ENCODE data around the gene PRRC2B. TPM values are rescaled to one million over a fixed set of nuclear protein-coding genes. Genes with fewer than 3 reads are reported as not detected.

The PRRC2B gene
- total and polyA plus RNA-seq, 2 of the 8 experiments (the other 6 are each of a cell fraction or from before 2014, with no cell fraction given), result 37.3 to 249 TPM

DNA sequence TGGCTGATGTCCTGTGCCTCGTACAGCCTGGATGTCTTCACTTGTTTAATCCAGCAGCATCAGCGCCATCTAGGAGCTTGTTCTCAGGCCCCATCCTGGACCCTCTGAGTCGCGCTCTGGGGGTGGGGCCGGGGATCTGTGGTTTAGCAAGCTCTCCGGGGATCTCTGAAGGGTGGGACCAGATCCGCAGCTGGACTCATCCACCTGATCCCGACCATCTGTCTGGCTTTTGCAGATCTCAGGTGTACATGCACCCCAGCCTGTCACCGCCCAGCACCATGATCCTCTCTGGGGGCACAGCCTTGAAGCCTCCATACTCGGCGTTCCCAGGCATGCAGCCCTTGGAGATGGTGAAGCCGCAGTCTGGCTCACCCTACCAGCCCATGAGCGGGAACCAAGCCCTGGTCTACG lies 93.7 kb downstream of the PRRC2B start:
- 93% methylated on average over 14 of the region's 14 CpGs; no CpG with 5 or more reads in 1 of the 2 experiments for WGBS, 2 experiments (ENCODE audit: extremely low coverage in 1 of 2, insufficient coverage in 1 of 2, insufficient read length in 1 of 2, insufficient replicate concordance in 2 of 2, low coverage in 1 of 2, low lambda C conversion rate in 2 of 2, missing lambda C conversion rate in 1 of 2)
- H3K79me2 ChIP-seq (ENCODE audit: control insufficient read depth in 1 of 2, insufficient read depth in 2 of 2, low read length in 2 of 2), result no peaks in the 10 kb centered on the region; a peak in 1 of 4 replicates
- no peaks in the 10 kb centered on the region for H3K9me3 ChIP-seq (ENCODE audit: insufficient read depth in 2 of 2, low read depth in 1 of 2, low read length in 1 of 2)
- POLR2A ChIA-PET (ENCODE audit: partially characterized antibody), result interaction anchor here (1.1 kb wide), 1 partner anchor 12 kb away, joined by 3 read pairs; no protein-coding TSS in a partner anchor
- no peak overlapping the region for H3K56ac ChIP-seq (replicated peaks; ENCODE audit: insufficient read length, low read depth, low read length)
- H2BK20ac ChIP-seq (ENCODE audit: low read length), result no peak overlapping the region
- H3K18ac ChIP-seq (ENCODE audit: extremely low read depth, low read length), result no peak overlapping the region
- FAIRE-seq (no peak), DNase-seq (ENCODE audit: low read depth in 1 of 2, low spot score in 2 of 2) (no peak)
- CTCF ChIA-PET (ENCODE audit: partially characterized antibody), result interaction anchor here (1.0 to 1.5 kb wide), 6 partner anchors 9 to 138 kb away, joined by 3 to 8 read pairs (median 6); no protein-coding TSS in a partner anchor
- no peak overlapping the region for H3K9ac ChIP-seq (replicated peaks in 1 of 4; ENCODE audit: extremely low read depth in 1 of 4, low read depth in 3 of 4, low read length in 3 of 4)
- no peaks in the 10 kb centered on the region; a peak in 1 of 7 replicates for H3K4me1 ChIP-seq (replicated peaks in 1 of 4; ENCODE audit: control insufficient read depth in 3 of 4, insufficient read depth in 4 of 4, low read length in 3 of 4)
- no peak overlapping the region for H2BK12ac ChIP-seq (ENCODE audit: low read depth, low read length)
- no peak overlapping the region for H3K14ac ChIP-seq (ENCODE audit: insufficient read length)
- no peak overlapping the region for H2BK15ac ChIP-seq (ENCODE audit: low read length)
- no peak overlapping the region for H2AK5ac ChIP-seq (ENCODE audit: low read depth, low read length)
- H2BK120ac ChIP-seq (replicated peaks; ENCODE audit: low read depth, low read length), result no peak overlapping the region
- H3K27ac ChIP-seq (ENCODE audit: low read depth, low read length), result no peak overlapping the region
- H3K79me1 ChIP-seq (ENCODE audit: low read depth, low read length), result peaks cover 6% of the 10 kb centered on the region; the same call in 1 of the 2 replicates
- H4K20me1 ChIP-seq (replicated peaks in 1 of 2; ENCODE audit: control insufficient read depth in 1 of 2, insufficient read depth in 2 of 2, low read length in 2 of 2), result peaks cover 18% of the 10 kb centered on the region in 2 experiments
- peaks cover 78 to 100% (median 97%) of the 10 kb centered on the region in 4 experiments for H3K36me3 ChIP-seq (ENCODE audit: control insufficient read depth in 2 of 4, insufficient read depth in 4 of 4, low read length in 3 of 4)
- H4K8ac ChIP-seq (ENCODE audit: extremely low read depth, insufficient read depth, low read length), result no peak overlapping the region
- no peak overlapping the region for H3K4ac ChIP-seq (replicated peaks; ENCODE audit: insufficient read length, low read depth, low read length)
- TF ChIP-seq, protein P1, sequence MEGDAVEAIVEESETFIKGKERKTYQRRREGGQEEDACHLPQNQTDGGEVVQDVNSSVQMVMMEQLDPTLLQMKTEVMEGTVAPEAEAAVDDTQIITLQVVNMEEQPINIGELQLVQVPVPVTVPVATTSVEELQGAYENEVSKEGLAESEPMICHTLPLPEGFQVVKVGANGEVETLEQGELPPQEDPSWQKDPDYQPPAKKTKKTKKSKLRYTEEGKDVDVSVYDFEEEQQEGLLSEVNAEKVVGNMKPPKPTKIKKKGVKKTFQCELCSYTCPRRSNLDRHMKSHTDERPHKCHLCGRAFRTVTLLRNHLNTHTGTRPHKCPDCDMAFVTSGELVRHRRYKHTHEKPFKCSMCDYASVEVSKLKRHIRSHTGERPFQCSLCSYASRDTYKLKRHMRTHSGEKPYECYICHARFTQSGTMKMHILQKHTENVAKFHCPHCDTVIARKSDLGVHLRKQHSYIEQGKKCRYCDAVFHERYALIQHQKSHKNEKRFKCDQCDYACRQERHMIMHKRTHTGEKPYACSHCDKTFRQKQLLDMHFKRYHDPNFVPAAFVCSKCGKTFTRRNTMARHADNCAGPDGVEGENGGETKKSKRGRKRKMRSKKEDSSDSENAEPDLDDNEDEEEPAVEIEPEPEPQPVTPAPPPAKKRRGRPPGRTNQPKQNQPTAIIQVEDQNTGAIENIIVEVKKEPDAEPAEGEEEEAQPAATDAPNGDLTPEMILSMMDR (IDR thresholded peaks at IDR 0.05; ENCODE audit: control extremely low read depth in 1 of 3, insufficient read depth in 1 of 3, low read depth in 1 of 3, low read length in 3 of 3), result peak in 1 of 3 experiments; percentile 1; a peak in 1 of 4 replicates
- TF ChIP-seq CBX8 (IDR thresholded peaks at IDR 0.05; ENCODE audit: borderline replicate concordance, low read depth, low read length), result no peak
- no peak overlapping the region for H3K4me3 ChIP-seq (ENCODE audit: extremely low read depth in 1 of 4, insufficient read depth in 2 of 4, low read depth in 3 of 4, low read length in 4 of 4)
- no peak overlapping the region for H4K5ac ChIP-seq (ENCODE audit: insufficient read length, low read depth, low read length)
- H3K27me3 ChIP-seq (replicated peaks in 1 of 4; ENCODE audit: control insufficient read depth in 3 of 4, extremely low read depth in 1 of 4, insufficient read depth in 3 of 4, low read length in 3 of 4), result no peaks in the 10 kb centered on the region
- no peak overlapping the region for H4K91ac ChIP-seq (replicated peaks; ENCODE audit: insufficient read length, low read length)
- H3K4me2 ChIP-seq (ENCODE audit: insufficient read depth in 1 of 2, low read depth in 2 of 2, low read length in 2 of 2), result no peak overlapping the region
- H2AFZ ChIP-seq (ENCODE audit: low read length), result no peak overlapping the region
- H3K23me2 ChIP-seq (ENCODE audit: low read depth, low read length), result no peaks in the 10 kb centered on the region
- no peak overlapping the region for H3K23ac ChIP-seq (ENCODE audit: insufficient read length)
- H2BK5ac ChIP-seq (ENCODE audit: low read depth, low read length), result no peak overlapping the region; the same call in 1 of the 2 replicates

Measured in H1 (cell line).